ENCODE measurements around the gene ROBO3.
A peak's percentile ranks its signal among the peaks of the same experiment; 100 is the strongest.

ROBO3 gene

GRCh38 chr11:124843616-124843910 is 21.7 kb upstream of the ROBO3 start:
- no peak for DNase-seq

- DNase-seq, result no peak
Measured at GRCh38 chr11:124844664-124845079, 20.6 kb upstream of the ROBO3 start.

GRCh38 chr11:124846070-124846673 is 19.1 kb upstream of the ROBO3 start:
- no peak for DNase-seq

GRCh38 chr11:124859171-124859570 is 6.1 kb upstream of the ROBO3 start:
- DNase-seq, result no peak

- DNase-seq, result no peak
Measured at GRCh38 chr11:124861670-124862069, 3.6 kb upstream of the ROBO3 start.

- no peak for DNase-seq
Measured at GRCh38 chr11:124863137-124863825, 2.0 kb upstream of the ROBO3 start.

- DNase-seq, result no peak
Measured at GRCh38 chr11:124863826-124864165, 1.4 kb upstream of the ROBO3 start.

- DNase-seq, result no peak
Measured at GRCh38 chr11:124864176-124864891, 898 bp upstream of the ROBO3 start.

- DNase-seq, result no peak
Measured at GRCh38 chr11:124864892-124865180, 396 bp upstream of the ROBO3 start.

- DNase-seq, result peak; percentile 44
Measured at GRCh38 chr11:124865902-124866851, 945 bp downstream of the ROBO3 start.

GRCh38 chr11:124867700-124868099 is 2.5 kb downstream of the ROBO3 start:
- DNase-seq, result no peak

GRCh38 chr11:124868331-124869274 is 3.4 kb downstream of the ROBO3 start:
- DNase-seq, result no peak

GRCh38 chr11:124869331-124869730 is 4.1 kb downstream of the ROBO3 start:
- no peak for DNase-seq

GRCh38 chr11:124869856-124870387 is 4.7 kb downstream of the ROBO3 start:
- no peak for DNase-seq

GRCh38 chr11:124870430-124870829 is 5.2 kb downstream of the ROBO3 start:
- no peak for DNase-seq

GRCh38 chr11:124872280-124872679 is 7.0 kb downstream of the ROBO3 start:
- no peak for DNase-seq

GRCh38 chr11:124872741-124873140 is 7.5 kb downstream of the ROBO3 start:
- no peak for DNase-seq

- no peak for DNase-seq
Measured at GRCh38 chr11:124873951-124874350, 8.7 kb downstream of the ROBO3 start.

- no peak for DNase-seq
Measured at GRCh38 chr11:124874571-124875255, 9.5 kb downstream of the ROBO3 start.

- DNase-seq, result no peak
Measured at GRCh38 chr11:124875401-124875800, 10.2 kb downstream of the ROBO3 start.

All from T-helper 9 cell (primary cell).